B cell (primary cell): ENCODE data around the gene LRIG1. TPM values are rescaled to one million over a fixed set of nuclear protein-coding genes. Genes with fewer than 3 reads are reported as not detected.

Experiments
- ATAC-seq: fragments of 200-7000 bp; cut with Tn5 transposase; one replicate; pipeline ENCODE4 v1.10.0; 2021; ENCODE audit warnings: low read depth, mild to moderate bottlenecking, moderate number of reproducible peaks, moderate library complexity
- CTCF ChIA-PET: fragments of 350-600 bp; sonication (Branson Sonifier 250); formaldehyde crosslinking; loops from one replicate; lab custom pipeline; 2021; ENCODE audit warnings: antibody characterized with exemption, inconsistent platforms; lab: Charles Lee
- POLR2A ChIA-PET: fragments of 350-600 bp; sonication (Branson Sonifier 250); formaldehyde crosslinking; loops from one replicate; lab custom pipeline; 2021; ENCODE audit warnings: antibody characterized with exemption; lab: Charles Lee
- DNase-seq: peaks from one replicate; pipeline ENCODE4 v3.0.0; 2013
- H2AFZ ChIP-seq: 2 replicates; pipeline ENCODE4 v1.6.1; 2012; ENCODE audit warnings: mild to moderate bottlenecking, low read depth, low read length; ENCODE audit not compliant: insufficient read depth, poor library complexity, severe bottlenecking
- H3K27ac ChIP-seq, 2 donors: 1 replicate in 1 of 2; 2 replicates in 1 of 2; pipeline ENCODE4 v1.5.1; 2012 to 2013; ENCODE audit warnings: low read length in 2 of 2, mild to moderate bottlenecking in 2 of 2, moderate library complexity in 1 of 2
- H3K27me3 ChIP-seq, 4 experiments: fragments of 200-600 bp in 1 of 4; sonication (generic) in 1 of 4; replicated peaks in 1 of 4; 1 replicate in 2 of 4; 2 replicates in 2 of 4; pipeline versions ENCODE4 v1.6.1 to v1.7.0; 2013 to 2016; ENCODE audit warnings: low read length in 3 of 4, mild to moderate bottlenecking in 2 of 4, mixed read lengths in 1 of 4, moderate library complexity in 1 of 4; ENCODE audit not compliant: insufficient read depth in 4 of 4, control insufficient read depth in 3 of 4; ENCODE audit errors: control extremely low read depth in 1 of 4
- H3K36me3 ChIP-seq, 2 experiments: replicated peaks in 1 of 2; 1 replicate in 1 of 2; 2 replicates in 1 of 2; pipeline versions ENCODE4 v1.6.1 to v1.7.1; 2013; ENCODE audit warnings: low read length in 1 of 2; ENCODE audit not compliant: insufficient read depth in 2 of 2, control insufficient read depth in 1 of 2; ENCODE audit errors: control extremely low read depth in 1 of 2, extremely low read depth in 1 of 2
- H3K4me1 ChIP-seq, 2 donors: fragments of 200-600 bp in 1 of 2; sonication (generic) in 1 of 2; 1 replicate in 1 of 2; 2 replicates in 1 of 2; pipeline versions ENCODE4 v1.5.1 to v1.6.1; 2013 to 2017; ENCODE audit warnings: low read length in 2 of 2; ENCODE audit not compliant: control insufficient read depth in 2 of 2, insufficient read depth in 2 of 2
- H3K4me2 ChIP-seq: replicated peaks from 2 replicates; pipeline ENCODE3; 2012; ENCODE audit warnings: mild to moderate bottlenecking, low read depth, low read length; ENCODE audit not compliant: poor library complexity, severe bottlenecking
- H3K4me3 ChIP-seq, 5 experiments: fragments of 200-600 bp in 1 of 5; sonication (generic) in 1 of 5; 1 replicate in 3 of 5; 2 replicates in 2 of 5; pipeline versions ENCODE4 v1.5.1 to v1.7.0; 2011 to 2016; ENCODE audit warnings: low read length in 4 of 5, mild to moderate bottlenecking in 4 of 5, low read depth in 2 of 5, control low read depth in 1 of 5, moderate library complexity in 1 of 5; ENCODE audit not compliant: insufficient read depth in 1 of 5; ENCODE audit errors: control extremely low read depth in 1 of 5, extremely low read depth in 1 of 5
- H3K79me2 ChIP-seq: fragments of 200-600 bp; sonication (generic); one replicate; pipeline ENCODE4 v1.6.0; 2016; ENCODE audit warnings: low read length; ENCODE audit not compliant: control insufficient read depth, insufficient read depth
- H3K9ac ChIP-seq: fragments of 200-600 bp; sonication (generic); 2 replicates; pipeline ENCODE4 v1.6.1; 2017; ENCODE audit warnings: mild to moderate bottlenecking, low read length, moderate library complexity
- H3K9me3 ChIP-seq, 3 donors: one replicate each; pipeline versions ENCODE4 v1.6.1 to v1.7.1; 2013; ENCODE audit warnings: low read length in 2 of 3; ENCODE audit not compliant: control insufficient read depth in 2 of 3, insufficient read depth in 1 of 3; ENCODE audit errors: control extremely low read depth in 1 of 3
- H4K20me1 ChIP-seq: 2 replicates; pipeline ENCODE4 v1.6.0; 2012; ENCODE audit warnings: mild to moderate bottlenecking, low read length; ENCODE audit not compliant: insufficient read depth, control insufficient read depth, poor library complexity, severe bottlenecking
- H3K27ac Mint-ChIP-seq: one replicate; pipeline ENCODE4 v1.8.0; 2021; ENCODE audit warnings: mixed read lengths
- H3K27me3 Mint-ChIP-seq: one replicate; pipeline ENCODE4 v1.8.0; 2021; ENCODE audit warnings: mixed read lengths
- H3K4me1 Mint-ChIP-seq: one replicate; pipeline ENCODE4 v1.8.0; 2021; ENCODE audit warnings: mixed read lengths
- H3K4me3 Mint-ChIP-seq: one replicate; pipeline ENCODE4 v1.8.0; 2021; ENCODE audit warnings: mixed read lengths
- H3K9me3 Mint-ChIP-seq: one replicate; pipeline ENCODE4 v1.8.0; 2022; ENCODE audit warnings: mixed read lengths; ENCODE audit not compliant: insufficient read depth
- EZH2 ChIP-seq: IDR thresholded peaks from 2 replicates; pipeline ENCODE4 v1.6.1; 2012; ENCODE audit warnings: borderline replicate concordance, low read depth, mild to moderate bottlenecking, moderate library complexity, low read length; ENCODE audit not compliant: insufficient read depth, poor library complexity, severe bottlenecking
- WGBS: methylation state at CpG from one replicate; pipeline ENCODE4 v1.1.5; 2013; ENCODE audit warnings: missing lambda C conversion rate; ENCODE audit not compliant: insufficient coverage; 5-methylcytosine and 5-hydroxymethylcytosine counted together
- intact Hi-C: fragments of 100-400 bp; cut with micrococcal nuclease; formaldehyde crosslinking; loops from one replicate; pipeline ENCODE4 v1.10.0; 2022
- polyA plus RNA-seq: library from polyadenylated mRNA; depleted of rRNA; stranded (reverse); fragments of >200 nt; gene quantifications from 2 replicates; pipeline ENCODE4 v1.2.3, GENCODE V29; 2012
- total RNA-seq, 2 donors: library from RNA; stranded (reverse); fragments of 120-200 nt in 1 of 2; gene quantifications; 1 replicate in 1 of 2; 2 replicates in 1 of 2; pipeline versions ENCODE4 v1.2.3 to v1.2.4, GENCODE V29; 2013 to 2022
- TF ChIP-seq, protein P1 (sequence below): fragments of 200-600 bp; IDR thresholded peaks from one replicate; pipeline ENCODE4 v1.8.0; 2022; ENCODE audit warnings: antibody characterized with exemption, mild to moderate bottlenecking

LRIG1 gene
- total and polyA plus RNA-seq, 2 donors (not counting 1 experiment from before 2014, with no cell fraction given), result 9.2 to 12.4 TPM

DNA sequence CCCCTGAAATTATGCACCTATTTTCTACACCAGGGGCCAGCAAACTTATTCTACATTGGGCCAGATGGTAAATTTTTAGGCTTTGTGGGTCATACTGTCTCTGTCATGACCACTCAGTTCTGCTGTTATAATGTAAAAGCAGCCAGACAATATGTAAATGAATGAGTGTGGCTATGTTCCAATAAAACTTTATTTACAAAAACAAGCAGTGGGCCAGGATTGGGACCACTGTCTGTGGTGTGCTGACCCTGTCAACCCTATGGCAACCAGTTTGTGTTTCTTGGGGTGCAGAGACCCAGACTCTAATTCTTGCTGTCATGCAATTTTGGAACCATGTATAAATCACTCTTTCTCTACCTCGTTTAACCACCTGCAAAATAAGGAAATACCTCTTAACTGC is 74.7 kb downstream of the LRIG1 start:
- POLR2A ChIA-PET, result no interaction called here
- H3K9me3 ChIP-seq, result peaks cover 0 to 14% (median 8%) of the 10 kb centered on the region in 3 donors
- H3K9ac ChIP-seq, result no peak overlapping the region
- ATAC-seq, result no peak
- Mint-ChIP-seq H3K4me3 (no peak overlapping the region), H3K27ac (no peak overlapping the region), H3K4me1 (no peaks in the 10 kb centered on the region), H3K9me3 (peaks cover 1% of the 10 kb centered on the region), H3K27me3 (no peaks in the 10 kb centered on the region)
- H3K27ac ChIP-seq, result no peak overlapping the region
- TF ChIP-seq, protein P1, sequence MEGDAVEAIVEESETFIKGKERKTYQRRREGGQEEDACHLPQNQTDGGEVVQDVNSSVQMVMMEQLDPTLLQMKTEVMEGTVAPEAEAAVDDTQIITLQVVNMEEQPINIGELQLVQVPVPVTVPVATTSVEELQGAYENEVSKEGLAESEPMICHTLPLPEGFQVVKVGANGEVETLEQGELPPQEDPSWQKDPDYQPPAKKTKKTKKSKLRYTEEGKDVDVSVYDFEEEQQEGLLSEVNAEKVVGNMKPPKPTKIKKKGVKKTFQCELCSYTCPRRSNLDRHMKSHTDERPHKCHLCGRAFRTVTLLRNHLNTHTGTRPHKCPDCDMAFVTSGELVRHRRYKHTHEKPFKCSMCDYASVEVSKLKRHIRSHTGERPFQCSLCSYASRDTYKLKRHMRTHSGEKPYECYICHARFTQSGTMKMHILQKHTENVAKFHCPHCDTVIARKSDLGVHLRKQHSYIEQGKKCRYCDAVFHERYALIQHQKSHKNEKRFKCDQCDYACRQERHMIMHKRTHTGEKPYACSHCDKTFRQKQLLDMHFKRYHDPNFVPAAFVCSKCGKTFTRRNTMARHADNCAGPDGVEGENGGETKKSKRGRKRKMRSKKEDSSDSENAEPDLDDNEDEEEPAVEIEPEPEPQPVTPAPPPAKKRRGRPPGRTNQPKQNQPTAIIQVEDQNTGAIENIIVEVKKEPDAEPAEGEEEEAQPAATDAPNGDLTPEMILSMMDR, result no peak
- no peak for TF ChIP-seq EZH2
- H3K79me2 ChIP-seq, result no peaks in the 10 kb centered on the region
- intact Hi-C loops, result no loop called here
- H3K27me3 ChIP-seq, result no peaks in the 10 kb centered on the region
- H3K4me3 ChIP-seq, result no peak overlapping the region
- CTCF ChIA-PET, result no interaction called here
- H2AFZ ChIP-seq, result no peak overlapping the region
- H4K20me1 ChIP-seq, result no peaks in the 10 kb centered on the region
- DNase-seq, result no peak
- no peak overlapping the region for H3K4me2 ChIP-seq
- no peaks in the 10 kb centered on the region for H3K4me1 ChIP-seq
- no peaks in the 10 kb centered on the region for H3K36me3 ChIP-seq
- WGBS, result 44% methylated on average over 1 of the region's 1 CpG

DNA sequence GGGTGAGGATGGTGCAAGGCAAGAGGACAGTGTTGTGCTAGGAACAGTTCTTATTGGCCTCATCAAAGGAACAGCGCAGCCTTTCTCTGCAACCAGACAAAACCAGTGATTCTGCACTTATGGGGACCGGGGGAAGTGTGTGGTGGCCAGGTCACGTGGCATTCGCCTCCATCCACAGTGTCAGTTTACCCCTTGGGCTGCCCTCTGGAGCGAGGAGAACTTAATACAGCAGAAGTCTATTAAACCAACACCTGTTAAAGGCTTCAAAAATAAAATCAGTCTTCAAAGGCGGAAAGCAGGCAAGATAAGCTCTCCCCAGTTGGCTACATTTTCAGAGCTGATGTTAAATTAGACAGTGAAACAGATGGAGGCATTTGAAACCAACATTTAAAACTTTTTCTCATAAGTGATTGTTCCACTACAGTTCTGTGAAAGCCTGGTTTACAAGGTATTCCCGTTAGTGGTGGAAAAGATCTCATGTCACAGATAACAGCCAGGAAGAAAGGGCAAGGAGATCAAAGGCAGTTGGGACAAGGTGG is 75.2 kb downstream of the LRIG1 start:
- Mint-ChIP-seq H3K27me3 (no peaks in the 10 kb centered on the region), H3K4me3 (no peak overlapping the region), H3K4me1 (no peaks in the 10 kb centered on the region), H3K27ac (no peak overlapping the region), H3K9me3 (peaks cover 3% of the 10 kb centered on the region)
- no peak for DNase-seq
- WGBS, result 92% methylated on average over 3 of the region's 7 CpGs
- ATAC-seq, result no peak
- Histone ChIP-seq H3K4me2 (no peak overlapping the region), H2AFZ (no peak overlapping the region), H3K4me3 (no peak overlapping the region), H3K27ac (no peak overlapping the region), H3K36me3 (no peaks in the 10 kb centered on the region), H3K9ac (no peak overlapping the region), H3K9me3 (peaks cover 0 to 14% (median 8%) of the 10 kb centered on the region in 3 donors), H4K20me1 (no peaks in the 10 kb centered on the region), H3K27me3 (no peaks in the 10 kb centered on the region), H3K4me1 (no peaks in the 10 kb centered on the region), H3K79me2 (no peaks in the 10 kb centered on the region)
- POLR2A ChIA-PET, result no interaction called here
- intact Hi-C loops, result no loop called here
- CTCF ChIA-PET, result interaction anchor here (1.7 kb wide), 1 partner anchor 18 kb away, joined by 5 read pairs; no protein-coding TSS in a partner anchor
- TF ChIP-seq, protein P1, result no peak
- TF ChIP-seq EZH2, result no peak
